ENCODE data around the gene APOBEC3B.
"Not testable (repeated sequence)": the region's sequence is repeated elsewhere in the genome, so short reads cannot be mapped to it uniquely, and the experiment has no call there.

APOBEC3B gene

GRCh38 chr22:39030705-39031104, 48.6 kb downstream of the APOBEC3B start:
- TF ChIP-seq CTCF (IDR thresholded peaks at IDR 0.05; ENCODE audit: insufficient read depth, missing control alignments): no peak
- DNase-seq (ENCODE audit: insufficient read length, low spot score): no peak
- no peak for FAIRE-seq

- FAIRE-seq; DNase-seq (ENCODE audit: insufficient read length, low spot score): not testable (repeated sequence)
These were observed 49.5 kb downstream of the APOBEC3B start for GRCh38 chr22:39031434-39032295.

- not testable (repeated sequence) for DNase-seq (ENCODE audit: insufficient read length, low spot score); FAIRE-seq
These were observed 54.9 kb downstream of the APOBEC3B start for GRCh38 chr22:39037071-39037470.

- FAIRE-seq (no peak), DNase-seq (ENCODE audit: insufficient read length, low spot score) (no peak)
- no peak for TF ChIP-seq CTCF (IDR thresholded peaks at IDR 0.05; ENCODE audit: insufficient read depth, missing control alignments)
These were observed 57.4 kb downstream of the APOBEC3B start for GRCh38 chr22:39039306-39040126.

- not testable (repeated sequence) for DNase-seq (ENCODE audit: insufficient read length, low spot score); FAIRE-seq
These were observed 58.0 kb downstream of the APOBEC3B start for GRCh38 chr22:39040155-39040537.

- FAIRE-seq; DNase-seq (ENCODE audit: insufficient read length, low spot score): not testable (repeated sequence)
These were observed 58.6 kb downstream of the APOBEC3B start, which contains the start of gene APOBEC3F for GRCh38 chr22:39040538-39041296. TSS of gene APOBEC3F (plus strand) at chr22:39040864. CDS start at chr22:39040961, 97 bp downstream.

GRCh38 chr22:39041908-39042307, 59.8 kb downstream of the APOBEC3B start:
- DNase-seq (ENCODE audit: insufficient read length, low spot score): no peak
- no peak for FAIRE-seq
- TF ChIP-seq CTCF (IDR thresholded peaks at IDR 0.05; ENCODE audit: insufficient read depth, missing control alignments): no peak

Measured in D721Med (cell line).